Renal cortex interstitium (tissue), 11 donors: ENCODE results near the gene SLC12A6. TPM values are rescaled to one million over a fixed set of nuclear protein-coding genes. Genes with fewer than 3 reads are reported as not detected.

Source experiments
- DNase-seq, 11 donors: peaks; one replicate each; pipeline ENCODE4 v3.0.0-alpha.2; 2013; ENCODE audit warnings: low read depth in 9 of 11, low spot score in 4 of 11; ENCODE audit errors: extremely low read depth in 1 of 11
- polyA plus RNA-seq, 3 donors: library from polyadenylated mRNA; unstranded; fragments of 120-200 nt; gene quantifications; one replicate each; pipeline ENCODE4 v1.2.1, GENCODE V29; 2013; ENCODE audit not compliant: insufficient read length in 3 of 3

SLC12A6 gene
- polyA plus RNA-seq, 3 donors, result 21.0 to 32.7 (median 25.1) TPM

DNA sequence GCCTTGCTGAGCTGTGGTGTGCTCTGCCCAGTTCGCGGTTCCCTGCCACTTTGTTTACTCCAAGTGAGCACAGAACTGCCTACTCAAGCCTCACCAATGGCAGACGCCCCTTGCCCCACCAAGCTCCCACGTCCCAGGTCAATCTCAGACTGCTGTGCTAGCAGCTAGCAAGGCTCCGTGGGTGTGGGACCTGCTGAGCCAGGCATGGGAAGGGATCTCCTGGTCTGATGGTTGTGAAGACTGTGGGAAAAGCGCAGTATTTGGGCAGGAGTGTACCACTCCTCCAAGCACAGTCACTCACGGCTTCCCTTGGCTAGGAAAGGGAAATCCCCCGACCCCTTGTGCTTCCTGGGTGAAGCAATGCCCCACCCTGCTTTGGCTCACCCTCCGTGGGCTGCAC lies 45.0 kb downstream of the SLC12A6 start:
- no peak for DNase-seq

DNA sequence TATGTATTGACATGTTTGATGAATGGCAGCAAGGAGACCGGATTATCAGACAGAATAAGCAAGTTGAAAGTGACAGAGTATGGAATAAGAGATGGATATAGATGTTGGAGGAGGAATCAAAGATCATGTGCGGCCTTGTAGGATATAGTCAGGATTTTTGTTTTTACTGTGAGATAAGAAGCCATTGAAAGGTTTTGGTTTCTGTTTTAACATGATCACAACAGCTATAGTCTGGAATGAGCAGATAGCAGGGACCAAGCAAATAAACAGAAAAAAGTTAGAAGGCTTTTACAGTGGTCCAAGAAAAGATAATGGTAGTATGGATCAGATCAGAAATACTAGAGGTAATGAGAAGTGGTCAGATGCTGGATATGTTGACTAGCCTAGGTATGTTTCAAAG lies 52.6 kb downstream of the SLC12A6 start:
- no peak for DNase-seq

DNA sequence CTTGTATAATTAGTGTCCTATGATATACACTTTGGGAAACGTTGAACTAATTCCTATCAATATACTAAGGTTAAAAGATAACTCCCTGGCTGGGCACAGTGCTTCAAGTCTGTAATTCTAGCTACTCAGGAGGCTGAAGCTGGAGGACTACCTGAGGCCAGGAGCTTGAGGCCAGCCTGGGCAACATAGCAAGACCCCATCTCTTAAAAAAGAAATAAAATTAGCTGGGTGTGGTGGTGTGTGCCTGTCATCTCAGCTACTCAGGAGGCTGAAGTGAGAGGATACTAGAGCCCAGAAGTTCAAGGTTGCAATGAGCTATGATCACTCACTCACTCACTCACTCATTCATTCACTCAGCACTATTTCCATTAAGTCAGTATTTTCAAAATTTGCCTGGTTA lies 55.2 kb downstream of the SLC12A6 start:
- no peak for DNase-seq

DNA sequence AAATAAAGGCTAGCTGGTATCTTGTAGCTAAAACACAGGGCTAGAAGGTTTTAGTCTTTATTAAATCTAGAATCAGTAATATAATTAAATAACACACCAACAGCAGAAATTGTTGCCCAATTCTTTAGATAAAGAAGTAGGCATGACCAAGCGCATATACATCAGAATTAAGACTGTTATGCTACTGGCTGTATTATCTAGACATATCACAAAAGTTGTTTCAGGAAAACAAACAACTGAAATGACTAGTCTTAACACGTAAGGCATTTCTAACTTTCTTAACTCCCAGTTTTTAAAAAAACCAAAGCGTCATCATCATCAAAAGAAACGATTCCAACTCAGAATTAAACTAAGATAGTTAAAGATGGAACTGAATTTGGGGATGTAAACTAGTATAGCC lies 57.4 kb downstream of the SLC12A6 start:
- DNase-seq, result no peak

DNA sequence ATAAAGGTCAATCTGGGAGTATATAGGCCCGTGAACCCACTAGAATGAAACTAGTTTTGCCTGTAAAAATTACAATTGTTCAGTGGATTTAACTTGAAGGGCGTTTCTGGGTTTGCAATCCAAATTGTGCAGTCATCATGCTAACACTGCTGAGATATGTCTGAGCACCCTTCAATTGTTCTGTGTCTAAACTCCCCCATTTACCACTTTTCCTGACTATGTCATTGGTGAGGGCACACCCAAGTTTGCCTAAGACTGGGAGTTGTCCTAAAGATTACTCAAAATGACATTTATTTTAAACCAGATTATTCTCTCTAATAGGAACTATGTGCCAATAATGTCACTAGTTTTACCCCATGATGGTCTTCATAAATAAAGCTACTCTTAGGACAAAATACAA lies 58.2 kb downstream of the SLC12A6 start:
- DNase-seq, result no peak

DNA sequence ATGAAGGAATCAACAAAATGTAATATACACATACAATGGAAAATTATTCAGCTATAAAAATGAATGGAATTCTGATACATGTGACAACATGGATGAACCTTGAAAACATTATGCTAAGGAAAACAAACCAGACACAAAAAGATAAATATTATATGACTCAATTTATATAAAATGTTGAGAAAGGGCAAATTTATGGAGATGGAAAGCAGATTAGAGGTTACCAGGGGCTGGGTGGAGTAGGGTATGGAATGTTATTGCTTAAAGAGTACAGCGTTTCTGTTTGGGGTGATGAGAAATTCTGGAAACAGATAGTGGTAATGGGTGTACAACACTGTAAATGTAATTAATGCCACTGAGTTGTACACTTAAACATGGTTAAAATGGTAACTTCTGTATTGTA lies 61.9 kb downstream of the SLC12A6 start:
- DNase-seq, result no peak

DNA sequence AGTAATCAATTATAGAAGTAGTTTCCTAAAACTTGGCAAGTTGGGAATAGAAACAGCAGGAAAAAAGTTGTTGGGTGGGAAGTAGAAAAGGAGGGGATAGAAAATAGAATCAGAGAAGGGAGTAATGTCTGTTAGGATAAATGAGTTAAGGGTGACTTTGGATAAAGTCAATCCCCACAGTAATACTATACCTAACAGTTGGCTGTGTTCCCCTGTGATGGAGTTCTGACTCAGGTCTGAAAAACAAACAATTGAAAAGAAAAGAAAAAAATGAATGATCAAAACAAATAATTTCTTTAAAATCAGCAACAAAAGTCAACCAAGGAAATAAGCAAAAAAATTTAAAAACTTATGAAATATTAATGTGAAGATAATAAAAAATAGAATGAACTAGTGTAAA lies 62.4 kb downstream of the SLC12A6 start:
- no peak for DNase-seq

DNA sequence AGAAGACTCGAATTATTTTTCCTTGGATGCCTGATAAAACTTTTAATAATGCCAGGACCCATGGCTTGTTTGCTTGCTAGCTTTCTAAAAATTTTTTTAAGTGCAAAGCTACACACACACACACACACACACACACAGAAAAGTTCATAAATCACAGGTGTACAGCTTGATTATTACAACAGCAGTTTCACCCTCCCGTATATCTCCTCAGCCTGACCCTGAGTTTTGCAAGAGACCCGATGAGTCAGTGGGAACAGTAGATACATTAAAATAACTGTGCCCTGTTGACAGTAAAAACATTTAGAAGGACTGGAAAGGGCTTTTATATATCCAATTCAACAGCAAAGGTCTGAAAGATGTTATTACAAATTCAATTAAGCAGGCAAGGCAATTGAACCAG lies 66.1 kb downstream of the SLC12A6 start:
- DNase-seq, result no peak

DNA sequence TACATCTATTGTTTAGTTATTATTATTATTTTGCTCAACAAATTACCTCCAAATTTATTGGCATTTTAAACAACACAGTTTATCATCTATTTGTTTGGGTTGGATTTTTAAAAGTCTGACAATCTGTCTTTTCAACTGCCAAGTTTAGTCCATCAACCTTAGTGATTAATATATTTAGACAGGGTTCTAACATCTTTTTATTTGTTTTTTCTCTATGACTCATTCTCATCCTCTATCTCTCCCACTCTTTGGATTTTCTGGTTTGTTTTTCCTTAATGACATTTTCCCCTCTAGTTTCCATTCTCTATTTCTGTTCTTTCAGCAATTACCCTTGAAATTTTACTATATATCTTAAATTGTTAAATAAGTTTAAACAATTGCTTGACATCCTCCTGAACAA lies 70.8 kb downstream of the SLC12A6 start:
- no peak for DNase-seq

DNA sequence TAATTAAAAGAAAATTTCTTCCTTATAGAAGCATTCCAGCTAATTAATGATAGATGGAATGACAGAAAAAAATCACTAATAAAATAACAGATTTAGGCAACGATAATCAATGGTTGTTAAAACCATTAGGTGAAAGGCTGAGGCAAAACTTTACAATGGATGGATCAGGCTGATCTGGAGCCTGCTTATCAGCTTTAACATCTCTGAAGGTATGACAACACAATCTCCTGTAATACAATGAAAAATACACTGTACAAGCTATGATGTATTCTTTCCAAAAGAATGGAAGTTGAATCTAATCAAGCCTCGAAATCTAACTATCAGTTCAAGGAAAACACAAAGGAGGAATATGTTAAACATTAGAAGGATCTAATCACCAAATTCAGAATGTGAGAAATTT lies 73.5 kb downstream of the SLC12A6 start:
- DNase-seq, result no peak

DNA sequence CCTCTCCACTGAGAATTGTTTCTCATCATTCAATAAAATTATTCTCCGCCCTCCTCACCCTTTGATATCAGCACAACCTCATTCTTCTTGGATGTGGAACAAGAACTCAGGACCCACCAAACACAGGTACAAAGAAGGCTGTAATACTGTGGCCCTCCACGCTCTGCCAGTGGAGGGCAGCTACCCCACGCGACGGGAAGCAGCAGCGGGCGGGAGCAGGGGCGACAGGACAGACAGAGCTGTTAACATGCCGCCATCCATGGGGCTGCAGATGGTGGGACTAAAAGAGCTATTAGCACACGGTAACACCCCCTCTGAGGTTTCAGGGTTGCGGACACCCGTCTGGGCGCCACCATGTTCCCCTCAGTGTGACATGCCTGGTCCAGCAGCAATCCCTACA lies 75.2 kb downstream of the SLC12A6 start:
- no peak for DNase-seq

DNA sequence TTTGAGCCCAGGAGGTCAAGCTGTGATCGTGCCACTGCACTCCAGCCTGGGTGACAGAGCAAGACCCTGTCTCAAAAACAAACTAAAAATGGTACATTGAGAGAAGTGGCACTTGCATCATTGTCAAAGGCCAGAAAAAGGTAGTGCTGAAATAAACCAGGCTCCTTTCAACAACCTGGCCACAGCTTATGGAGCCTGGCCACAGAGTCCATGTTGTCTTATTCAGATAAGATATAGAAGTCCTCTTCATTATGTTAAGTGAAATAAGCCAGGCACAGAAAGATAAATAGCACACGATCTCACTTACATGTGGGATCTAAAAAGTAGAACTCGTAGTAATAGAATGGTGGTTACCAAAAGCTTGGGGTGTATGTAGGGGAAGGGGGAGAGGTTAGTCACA lies 78.0 kb downstream of the SLC12A6 start:
- no peak for DNase-seq

DNA sequence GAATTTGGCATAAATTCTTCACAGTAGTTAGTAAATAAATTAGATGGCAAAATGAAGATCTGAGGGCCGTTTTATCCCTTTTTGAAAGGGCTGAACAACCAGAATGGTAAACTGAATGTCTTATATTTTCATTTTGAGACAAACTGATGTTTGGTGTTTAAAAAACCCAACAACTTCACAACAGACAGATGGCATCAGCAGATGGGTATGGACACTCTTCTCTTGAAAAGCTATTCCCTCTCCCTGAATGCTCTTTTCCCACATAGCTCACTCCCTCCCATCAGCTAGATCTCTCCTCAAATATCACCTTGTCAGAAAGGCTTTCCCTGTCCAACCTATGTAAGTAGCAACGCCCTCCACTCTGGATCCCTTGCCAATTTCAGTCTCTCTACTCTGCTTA lies 79.4 kb downstream of the SLC12A6 start:
- no peak for DNase-seq

DNA sequence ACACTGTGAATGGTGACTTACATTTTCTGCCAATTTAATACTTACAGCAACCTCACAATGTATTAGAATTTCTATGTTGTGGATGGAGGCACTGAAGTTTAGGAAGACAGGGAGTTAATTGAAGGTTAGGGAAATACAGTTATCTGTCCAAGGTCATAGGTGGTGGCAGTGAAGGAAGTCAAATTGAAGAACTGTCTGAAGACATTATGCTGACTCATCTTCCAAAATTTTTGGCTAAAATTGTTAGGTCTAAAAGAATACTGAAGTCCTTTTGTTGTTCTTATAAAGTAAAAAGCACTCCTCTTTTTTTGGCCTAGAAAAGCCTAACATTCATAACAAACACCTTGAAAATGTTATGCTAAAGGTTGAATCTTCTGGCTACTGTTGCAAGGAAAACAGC lies 85.0 kb downstream of the SLC12A6 start:
- DNase-seq, result no peak

DNA sequence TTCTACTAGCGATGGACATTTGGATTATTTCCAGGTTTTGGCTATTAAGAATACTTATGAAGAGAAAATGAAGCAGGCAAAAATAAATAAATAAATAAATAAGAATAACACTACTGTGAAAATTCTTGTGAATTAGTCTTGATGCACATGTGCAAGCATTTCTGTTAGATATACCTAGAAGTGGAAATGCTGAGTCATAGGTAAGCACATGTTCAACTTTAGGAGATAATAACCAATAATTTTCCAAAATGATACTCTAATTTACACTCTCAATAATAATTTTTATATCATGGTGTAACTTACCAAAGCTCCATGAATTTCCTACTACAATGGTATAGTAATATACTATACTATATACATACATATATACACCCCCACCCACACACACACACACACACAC lies 89.4 kb downstream of the SLC12A6 start:
- no peak for DNase-seq

DNA sequence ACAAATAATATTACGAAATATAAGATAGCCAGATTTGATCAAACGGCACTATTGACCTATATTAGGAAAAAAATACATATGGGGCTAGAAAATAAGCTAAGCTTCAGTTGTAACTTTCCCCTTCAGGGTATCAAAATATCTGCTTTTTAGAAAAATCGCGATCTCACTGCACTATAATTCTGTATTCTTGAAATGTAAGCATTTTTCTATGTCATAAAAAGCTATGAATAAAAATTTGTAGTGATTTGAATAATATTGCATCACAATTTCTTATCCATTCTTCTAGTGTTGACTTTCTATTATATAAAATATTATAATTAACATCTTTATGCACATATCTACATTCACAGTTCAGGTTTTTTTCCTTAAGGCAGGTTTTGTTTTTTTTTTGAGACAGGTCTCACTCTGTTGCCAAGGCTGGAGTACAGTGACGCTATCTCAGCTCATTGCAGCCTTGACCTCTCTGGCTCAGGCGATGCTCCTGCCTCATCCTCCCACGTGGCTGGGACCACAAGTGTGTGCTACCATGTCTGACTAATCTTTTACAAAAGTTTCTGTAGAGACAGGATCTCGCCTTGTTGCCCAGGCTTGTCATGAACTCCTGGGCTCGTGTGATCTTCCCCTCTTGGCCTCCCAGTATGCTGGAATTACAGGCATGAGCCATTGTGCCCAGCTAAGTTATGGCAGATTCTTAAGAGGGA lies 91.2 kb downstream of the SLC12A6 start:
- no peak for DNase-seq

DNA sequence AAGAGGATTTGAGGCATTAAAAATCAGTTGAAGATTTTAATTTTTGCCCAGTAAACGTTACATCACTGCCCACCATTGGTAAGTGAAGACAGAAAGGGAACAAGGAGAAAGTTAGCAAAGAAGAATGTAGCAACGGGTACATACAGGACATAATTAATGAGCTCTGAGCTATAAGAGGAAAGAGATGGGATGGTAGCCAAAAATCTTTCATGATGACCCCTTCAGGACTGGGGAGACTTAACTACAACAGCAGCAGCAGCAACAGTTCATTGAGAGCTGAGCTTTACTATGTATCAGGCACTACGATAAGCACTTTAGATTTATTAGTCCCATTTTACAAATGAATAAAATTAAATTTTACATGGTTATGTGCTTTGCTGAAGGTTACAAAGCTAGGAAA lies 94.4 kb downstream of the SLC12A6 start:
- no peak for DNase-seq

DNA sequence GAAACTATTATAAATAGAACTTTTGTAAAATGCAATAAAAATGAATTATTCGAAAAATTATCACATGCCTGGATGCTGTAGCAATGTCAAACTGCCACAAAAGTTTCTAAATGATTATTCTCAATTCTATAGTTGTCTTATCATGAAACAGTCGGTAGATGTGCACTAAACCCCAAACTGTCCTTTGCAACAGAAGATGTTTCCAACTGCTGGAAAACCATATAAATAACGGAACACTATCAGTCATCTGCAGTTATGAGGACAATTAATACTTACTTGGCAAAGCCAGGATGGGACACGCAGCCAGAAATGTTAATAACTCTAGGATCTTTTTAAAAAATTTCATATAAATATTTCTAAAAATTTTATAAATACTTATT lies 95.3 kb downstream of the SLC12A6 start:
- no peak for DNase-seq

DNA sequence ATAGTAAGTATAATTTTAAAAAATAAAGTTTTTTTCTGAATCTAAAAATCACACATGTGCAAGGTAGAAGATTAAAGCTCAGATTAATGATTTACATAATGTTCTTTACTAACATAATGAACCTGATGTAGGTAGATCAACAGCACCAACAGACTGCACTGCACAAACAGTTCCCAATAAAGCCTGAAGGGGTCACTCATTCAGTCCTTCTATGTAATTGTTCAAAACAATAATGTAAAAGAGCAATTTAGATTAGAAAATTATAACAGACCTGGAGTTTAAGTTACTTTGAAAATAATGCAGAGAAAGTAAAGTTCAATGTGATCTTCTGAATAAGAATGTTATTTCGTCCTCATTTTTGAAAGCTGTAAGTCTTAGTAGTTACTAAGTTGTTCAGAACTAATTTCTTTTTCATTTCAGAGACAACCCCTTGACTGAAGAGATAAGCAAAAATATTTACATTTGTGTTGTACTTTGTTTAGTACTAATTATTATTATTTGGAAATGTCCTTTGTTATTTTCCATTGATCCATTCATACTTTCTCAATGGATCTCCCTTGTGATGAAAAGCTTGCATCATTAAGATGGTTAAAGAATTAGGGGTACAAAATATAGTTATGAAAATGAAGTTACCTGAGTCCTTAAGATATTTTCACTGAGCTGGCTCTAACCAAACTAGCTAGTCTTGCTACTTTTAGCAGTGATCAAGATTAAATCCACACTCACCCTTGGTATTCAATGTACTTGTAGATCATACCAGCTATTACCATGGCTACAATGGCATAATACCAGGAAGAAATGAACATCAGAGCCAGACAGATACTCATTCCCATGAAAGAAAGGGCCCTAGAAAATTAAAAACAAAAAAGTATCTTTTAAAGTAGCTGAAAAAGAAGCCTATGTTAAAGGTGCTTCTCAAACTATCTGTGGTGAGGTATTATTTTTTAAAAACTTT lies 95.9 kb downstream of the SLC12A6 start:
- DNase-seq, result peak in 1 of 11 donors; percentile 33

DNA sequence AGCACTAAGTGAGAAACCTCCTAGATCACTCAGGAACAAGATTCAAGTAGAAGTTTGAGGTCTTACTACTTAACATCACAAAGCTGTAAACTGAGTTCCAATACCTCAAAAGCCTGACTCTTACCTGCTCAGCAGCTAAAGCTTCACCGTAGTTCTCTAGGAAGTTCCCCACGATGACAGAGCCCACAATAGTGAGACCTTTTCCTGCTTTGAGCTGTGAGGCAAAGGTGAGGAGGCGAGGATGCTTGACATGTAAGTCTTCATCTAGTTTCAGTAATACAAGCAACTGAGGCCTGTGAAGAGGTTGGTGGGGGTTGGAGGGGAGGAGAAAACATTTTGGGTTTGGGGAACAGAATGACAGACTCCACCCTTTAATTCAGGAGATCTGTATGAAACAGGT lies 97.0 kb downstream of the SLC12A6 start:
- DNase-seq, result no peak
